ENCODE data around the gene PRDX5.

DNA sequence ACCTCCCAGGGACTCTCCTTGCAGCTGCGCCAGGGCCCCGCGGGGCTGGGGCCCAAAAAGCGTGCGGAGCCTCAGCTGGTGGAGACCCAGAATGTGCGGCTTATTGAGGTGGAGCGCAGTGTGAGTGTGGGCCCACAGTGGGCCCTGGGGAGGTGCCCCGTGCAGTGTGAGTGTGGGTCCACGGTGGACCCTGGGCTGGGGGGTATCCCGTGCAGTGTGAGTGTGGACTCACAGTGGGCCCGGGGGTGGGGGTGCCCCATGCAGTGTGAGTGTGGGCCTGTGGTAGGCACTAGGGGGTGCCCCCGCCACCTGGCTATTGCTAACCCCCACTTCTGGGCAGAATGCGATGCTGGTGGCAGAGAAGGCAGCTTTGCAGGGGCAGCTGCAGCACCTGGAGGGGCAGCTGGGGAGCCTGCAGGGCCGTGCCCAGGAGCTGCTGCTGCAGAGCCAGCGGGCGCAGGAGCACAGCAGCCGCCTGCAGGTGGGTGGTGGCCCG is 33.3 kb downstream of the PRDX5 start:
- TF ChIP-seq, protein P1, sequence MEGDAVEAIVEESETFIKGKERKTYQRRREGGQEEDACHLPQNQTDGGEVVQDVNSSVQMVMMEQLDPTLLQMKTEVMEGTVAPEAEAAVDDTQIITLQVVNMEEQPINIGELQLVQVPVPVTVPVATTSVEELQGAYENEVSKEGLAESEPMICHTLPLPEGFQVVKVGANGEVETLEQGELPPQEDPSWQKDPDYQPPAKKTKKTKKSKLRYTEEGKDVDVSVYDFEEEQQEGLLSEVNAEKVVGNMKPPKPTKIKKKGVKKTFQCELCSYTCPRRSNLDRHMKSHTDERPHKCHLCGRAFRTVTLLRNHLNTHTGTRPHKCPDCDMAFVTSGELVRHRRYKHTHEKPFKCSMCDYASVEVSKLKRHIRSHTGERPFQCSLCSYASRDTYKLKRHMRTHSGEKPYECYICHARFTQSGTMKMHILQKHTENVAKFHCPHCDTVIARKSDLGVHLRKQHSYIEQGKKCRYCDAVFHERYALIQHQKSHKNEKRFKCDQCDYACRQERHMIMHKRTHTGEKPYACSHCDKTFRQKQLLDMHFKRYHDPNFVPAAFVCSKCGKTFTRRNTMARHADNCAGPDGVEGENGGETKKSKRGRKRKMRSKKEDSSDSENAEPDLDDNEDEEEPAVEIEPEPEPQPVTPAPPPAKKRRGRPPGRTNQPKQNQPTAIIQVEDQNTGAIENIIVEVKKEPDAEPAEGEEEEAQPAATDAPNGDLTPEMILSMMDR (IDR thresholded peaks at IDR 0.05), result no peak
- TF ChIP-seq POLR2A (IDR thresholded peaks at IDR 0.05), result no peak

Data from right lobe of liver (tissue), 4 donors.